ENCODE data around the gene ZBED6. TPM values are rescaled to one million over a fixed set of nuclear protein-coding genes. Genes with fewer than 3 reads are reported as not detected.

Gene ZBED6
- total and polyA plus RNA-seq, 2 experiments from 2014 or later = 2.5 to 4.8 TPM

DNA sequence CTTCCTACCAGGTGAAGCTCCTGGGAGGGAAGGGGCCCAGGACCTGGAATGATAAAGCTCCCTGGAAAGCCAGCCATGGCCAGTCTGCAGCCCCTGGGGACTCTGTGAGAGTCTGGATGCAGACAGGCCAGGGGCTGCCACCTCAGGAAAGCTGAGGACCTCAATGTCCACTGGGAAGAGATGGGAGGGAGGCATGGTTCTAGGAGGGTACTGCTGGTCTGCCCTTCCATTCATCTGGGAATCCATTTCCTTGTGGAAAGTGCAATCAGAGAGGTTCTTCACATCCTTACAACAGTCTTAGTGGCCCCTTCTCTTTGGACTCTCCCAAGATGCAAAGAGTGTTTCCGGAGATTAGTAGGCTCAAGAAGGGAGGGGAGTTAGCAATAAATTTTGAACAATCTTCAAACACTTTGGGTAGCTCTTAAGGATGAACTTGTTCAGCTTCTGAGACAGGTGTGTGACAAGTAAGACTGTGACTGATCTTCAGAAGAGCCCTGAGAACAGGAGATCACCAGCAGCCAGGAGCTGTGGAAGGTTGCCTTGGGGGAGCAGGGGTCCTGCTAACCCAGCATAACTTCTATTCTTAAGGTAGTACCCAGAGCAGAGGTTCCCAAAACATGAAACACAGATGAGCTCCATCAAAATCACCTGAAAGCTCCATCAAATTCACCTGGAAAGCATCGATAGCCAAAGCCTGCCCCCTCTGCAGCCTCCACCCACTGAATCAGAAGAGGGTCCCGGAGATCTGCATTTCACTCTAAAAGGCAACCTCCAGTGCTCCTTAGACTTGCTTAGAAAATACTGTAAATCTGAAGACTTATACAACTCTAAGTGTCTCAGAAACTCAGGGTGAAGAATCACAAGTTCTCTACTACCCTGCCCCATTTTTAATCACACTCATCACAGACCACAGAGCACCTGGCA is 31.1 kb upstream of the ZBED6 start (continued):
- TF ChIP-seq CTCF (conservative IDR thresholded peaks at IDR 0.05; ENCODE audit: low read depth in 2 of 2) = no peak
- no peak for TF ChIP-seq EZH2 (IDR thresholded peaks at IDR 0.05; ENCODE audit: low read depth, unreplicated experiment)

DNA sequence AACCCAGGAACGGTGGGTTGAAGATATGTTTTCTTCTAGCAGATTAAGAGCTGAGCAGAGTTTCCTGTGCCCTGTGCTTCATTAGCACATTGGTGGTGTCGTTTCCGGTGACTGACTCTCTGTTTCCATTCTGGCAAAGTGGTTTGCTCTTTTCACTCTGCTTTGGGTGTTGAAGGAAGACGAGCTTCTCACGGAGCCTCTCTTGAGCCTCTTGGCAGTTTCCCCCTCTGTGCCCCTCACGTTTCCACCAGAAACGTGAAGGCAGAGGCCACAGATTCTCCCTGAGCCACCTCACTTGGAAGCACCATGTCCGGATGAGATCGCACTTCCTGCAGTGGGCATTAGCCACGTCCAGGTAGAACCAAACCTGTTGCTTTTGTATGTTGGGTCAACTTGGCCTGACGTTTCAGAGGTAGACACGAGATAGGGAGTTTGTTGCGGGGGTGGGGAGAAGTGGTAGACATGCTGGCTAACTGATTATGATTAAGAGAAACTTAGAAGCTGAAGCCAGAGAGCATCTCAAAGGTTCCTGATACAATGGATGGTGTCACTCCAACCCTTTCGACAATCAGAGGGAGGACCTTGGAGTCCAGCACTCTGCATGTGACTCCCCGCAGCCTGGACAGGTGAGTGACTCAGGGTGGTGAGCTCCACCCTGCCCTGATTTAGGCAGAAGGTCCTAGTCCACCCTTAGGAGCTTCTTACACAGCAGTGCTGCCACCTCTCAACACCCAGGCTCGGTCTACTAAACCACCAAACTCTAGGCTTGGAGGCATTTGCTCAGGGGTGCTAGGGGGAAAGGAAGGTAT is 30.2 kb upstream of the ZBED6 start, which contains the start of gene LAX1:
Gene LAX1, plus strand, starts transcription at position 155 of the 809 bp plus-strand sequence. Its CDS starts 383 bp downstream, at position 538.
- H3K27ac Mint-ChIP-seq = no peak within 1 kb of the TSS
- H3K36me3 Mint-ChIP-seq (ENCODE audit: low read depth) = no peaks in the 10 kb centered on the region
- ATAC-seq (no peak), DNase-seq (ENCODE audit: low spot score) (no peak)
- no peak within 1 kb of the TSS for H3K27ac ChIP-seq (ENCODE audit: low read depth)
- no peaks in the 10 kb centered on the region for H3K27me3 ChIP-seq (ENCODE audit: insufficient read depth)
- H3K9me3 Mint-ChIP-seq = no peaks in the 10 kb centered on the region
- no peak within 1 kb of the TSS for H3K4me2 ChIP-seq
- H4K20me1 ChIP-seq (replicated peaks; ENCODE audit: insufficient read depth) = no peaks in the 10 kb centered on the region
- peaks cover 4% of the 10 kb centered on the region for H3K27me3 Mint-ChIP-seq (ENCODE audit: insufficient read depth, low read depth, poor library complexity)
- no peak within 1 kb of the TSS for H3K4me3 ChIP-seq
- H3K36me3 ChIP-seq (ENCODE audit: insufficient read depth) = no peaks in the 10 kb centered on the region
- H3K4me1 Mint-ChIP-seq = peaks cover 2% of the 10 kb centered on the region; the same call in 1 of the 3 replicates
- 0 out of 2 replicates have a peak, but pooled peaks cover 6% of the 10 kb centered on the region for H3K9me2 ChIP-seq (ENCODE audit: insufficient read depth)
- no peaks in the 10 kb centered on the region for H3K79me2 ChIP-seq (replicated peaks; ENCODE audit: insufficient read depth)
- no peak within 1 kb of the TSS for H3K4me3 Mint-ChIP-seq
- peak within 1 kb of the TSS; percentile 43; the same call in 1 of the 2 replicates for H2AFZ ChIP-seq
- peaks cover 3% of the 10 kb centered on the region; the same call in 1 of the 2 replicates for H3K4me1 ChIP-seq (ENCODE audit: insufficient read depth)
- H3F3A ChIP-seq (replicated peaks; ENCODE audit: low read depth) = no peaks in the 10 kb centered on the region
- TF ChIP-seq ZNF114 (CRISPR knock-in tag; IDR thresholded peaks at IDR 0.05) (no peak), CTCF (conservative IDR thresholded peaks at IDR 0.05; ENCODE audit: low read depth in 2 of 2) (no peak), EZH2phosphoT487 (IDR thresholded peaks at IDR 0.05; ENCODE audit: unreplicated experiment) (no peak), JUNB (IDR thresholded peaks at IDR 0.05; ENCODE audit: unreplicated experiment) (no peak), CREB1 (CRISPR knock-in tag; IDR thresholded peaks at IDR 0.05; ENCODE audit: low read depth) (no peak)
- TF ChIP-seq, protein P1, sequence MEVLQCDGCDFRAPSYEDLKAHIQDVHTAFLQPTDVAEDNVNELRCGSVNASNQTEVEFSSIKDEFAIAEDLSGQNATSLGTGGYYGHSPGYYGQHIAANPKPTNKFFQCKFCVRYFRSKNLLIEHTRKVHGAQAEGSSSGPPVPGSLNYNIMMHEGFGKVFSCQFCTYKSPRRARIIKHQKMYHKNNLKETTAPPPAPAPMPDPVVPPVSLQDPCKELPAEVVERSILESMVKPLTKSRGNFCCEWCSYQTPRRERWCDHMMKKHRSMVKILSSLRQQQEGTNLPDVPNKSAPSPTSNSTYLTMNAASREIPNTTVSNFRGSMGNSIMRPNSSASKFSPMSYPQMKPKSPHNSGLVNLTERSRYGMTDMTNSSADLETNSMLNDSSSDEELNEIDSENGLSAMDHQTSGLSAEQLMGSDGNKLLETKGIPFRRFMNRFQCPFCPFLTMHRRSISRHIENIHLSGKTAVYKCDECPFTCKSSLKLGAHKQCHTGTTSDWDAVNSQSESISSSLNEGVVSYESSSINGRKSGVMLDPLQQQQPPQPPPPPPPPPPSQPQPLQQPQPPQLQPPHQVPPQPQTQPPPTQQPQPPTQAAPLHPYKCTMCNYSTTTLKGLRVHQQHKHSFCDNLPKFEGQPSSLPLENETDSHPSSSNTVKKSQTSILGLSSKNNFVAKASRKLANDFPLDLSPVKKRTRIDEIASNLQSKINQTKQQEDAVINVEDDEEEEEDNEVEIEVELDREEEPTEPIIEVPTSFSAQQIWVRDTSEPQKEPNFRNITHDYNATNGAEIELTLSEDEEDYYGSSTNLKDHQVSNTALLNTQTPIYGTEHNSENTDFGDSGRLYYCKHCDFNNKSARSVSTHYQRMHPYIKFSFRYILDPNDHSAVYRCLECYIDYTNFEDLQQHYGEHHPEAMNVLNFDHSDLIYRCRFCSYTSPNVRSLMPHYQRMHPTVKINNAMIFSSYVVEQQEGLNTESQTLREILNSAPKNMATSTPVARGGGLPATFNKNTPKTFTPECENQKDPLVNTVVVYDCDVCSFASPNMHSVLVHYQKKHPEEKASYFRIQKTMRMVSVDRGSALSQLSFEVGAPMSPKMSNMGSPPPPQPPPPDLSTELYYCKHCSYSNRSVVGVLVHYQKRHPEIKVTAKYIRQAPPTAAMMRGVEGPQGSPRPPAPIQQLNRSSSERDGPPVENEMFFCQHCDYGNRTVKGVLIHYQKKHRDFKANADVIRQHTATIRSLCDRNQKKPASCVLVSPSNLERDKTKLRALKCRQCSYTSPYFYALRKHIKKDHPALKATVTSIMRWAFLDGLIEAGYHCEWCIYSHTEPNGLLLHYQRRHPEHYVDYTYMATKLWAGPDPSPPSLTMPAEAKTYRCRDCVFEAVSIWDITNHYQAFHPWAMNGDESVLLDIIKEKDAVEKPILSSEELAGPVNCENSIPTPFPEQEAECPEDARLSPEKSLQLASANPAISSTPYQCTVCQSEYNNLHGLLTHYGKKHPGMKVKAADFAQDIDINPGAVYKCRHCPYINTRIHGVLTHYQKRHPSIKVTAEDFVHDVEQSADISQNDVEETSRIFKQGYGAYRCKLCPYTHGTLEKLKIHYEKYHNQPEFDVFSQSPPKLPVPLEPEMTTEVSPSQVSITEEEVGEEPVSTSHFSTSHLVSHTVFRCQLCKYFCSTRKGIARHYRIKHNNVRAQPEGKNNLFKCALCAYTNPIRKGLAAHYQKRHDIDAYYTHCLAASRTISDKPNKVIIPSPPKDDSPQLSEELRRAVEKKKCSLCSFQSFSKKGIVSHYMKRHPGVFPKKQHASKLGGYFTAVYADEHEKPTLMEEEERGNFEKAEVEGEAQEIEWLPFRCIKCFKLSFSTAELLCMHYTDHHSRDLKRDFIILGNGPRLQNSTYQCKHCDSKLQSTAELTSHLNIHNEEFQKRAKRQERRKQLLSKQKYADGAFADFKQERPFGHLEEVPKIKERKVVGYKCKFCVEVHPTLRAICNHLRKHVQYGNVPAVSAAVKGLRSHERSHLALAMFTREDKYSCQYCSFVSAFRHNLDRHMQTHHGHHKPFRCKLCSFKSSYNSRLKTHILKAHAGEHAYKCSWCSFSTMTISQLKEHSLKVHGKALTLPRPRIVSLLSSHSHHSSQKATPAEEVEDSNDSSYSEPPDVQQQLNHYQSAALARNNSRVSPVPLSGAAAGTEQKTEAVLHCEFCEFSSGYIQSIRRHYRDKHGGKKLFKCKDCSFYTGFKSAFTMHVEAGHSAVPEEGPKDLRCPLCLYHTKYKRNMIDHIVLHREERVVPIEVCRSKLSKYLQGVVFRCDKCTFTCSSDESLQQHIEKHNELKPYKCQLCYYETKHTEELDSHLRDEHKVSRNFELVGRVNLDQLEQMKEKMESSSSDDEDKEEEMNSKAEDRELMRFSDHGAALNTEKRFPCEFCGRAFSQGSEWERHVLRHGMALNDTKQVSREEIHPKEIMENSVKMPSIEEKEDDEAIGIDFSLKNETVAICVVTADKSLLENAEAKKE (CRISPR knock-in tag; IDR thresholded peaks at IDR 0.05) = no peak
- TF ChIP-seq, protein P2, sequence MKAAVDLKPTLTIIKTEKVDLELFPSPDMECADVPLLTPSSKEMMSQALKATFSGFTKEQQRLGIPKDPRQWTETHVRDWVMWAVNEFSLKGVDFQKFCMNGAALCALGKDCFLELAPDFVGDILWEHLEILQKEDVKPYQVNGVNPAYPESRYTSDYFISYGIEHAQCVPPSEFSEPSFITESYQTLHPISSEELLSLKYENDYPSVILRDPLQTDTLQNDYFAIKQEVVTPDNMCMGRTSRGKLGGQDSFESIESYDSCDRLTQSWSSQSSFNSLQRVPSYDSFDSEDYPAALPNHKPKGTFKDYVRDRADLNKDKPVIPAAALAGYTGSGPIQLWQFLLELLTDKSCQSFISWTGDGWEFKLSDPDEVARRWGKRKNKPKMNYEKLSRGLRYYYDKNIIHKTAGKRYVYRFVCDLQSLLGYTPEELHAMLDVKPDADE (IDR thresholded peaks at IDR 0.05) = no peak
